Measurements from ENCODE around the gene PIP4K2C.
"Not testable (repeated sequence)": the region's sequence is repeated elsewhere in the genome, so short reads cannot be mapped to it uniquely, and the experiment has no call there.

The PIP4K2C gene

DNA sequence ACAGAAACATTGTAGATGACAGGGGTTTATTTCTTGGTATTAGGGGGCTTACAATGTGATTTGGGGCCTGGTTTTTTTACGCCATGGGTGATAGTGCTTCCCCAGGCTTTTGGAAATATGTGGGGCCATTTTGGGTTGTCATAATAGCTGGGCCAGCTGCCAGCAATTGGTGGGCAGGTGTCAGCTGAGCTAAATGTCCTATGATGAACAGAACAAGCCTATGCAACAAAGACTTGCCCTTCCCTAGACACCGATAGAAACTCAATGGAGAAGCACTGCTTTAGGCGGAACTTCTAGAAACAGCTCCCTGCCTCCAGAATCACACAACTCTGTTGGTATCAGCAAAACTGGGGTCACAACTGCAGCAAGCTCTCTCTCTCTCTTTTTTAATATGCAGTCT lies 47.1 kb downstream of the PIP4K2C start:
- no peak for DNase-seq

- no peak for DNase-seq
Measured at GRCh38 chr12:57640175-57641042, 49.4 kb downstream of the PIP4K2C start.

DNA sequence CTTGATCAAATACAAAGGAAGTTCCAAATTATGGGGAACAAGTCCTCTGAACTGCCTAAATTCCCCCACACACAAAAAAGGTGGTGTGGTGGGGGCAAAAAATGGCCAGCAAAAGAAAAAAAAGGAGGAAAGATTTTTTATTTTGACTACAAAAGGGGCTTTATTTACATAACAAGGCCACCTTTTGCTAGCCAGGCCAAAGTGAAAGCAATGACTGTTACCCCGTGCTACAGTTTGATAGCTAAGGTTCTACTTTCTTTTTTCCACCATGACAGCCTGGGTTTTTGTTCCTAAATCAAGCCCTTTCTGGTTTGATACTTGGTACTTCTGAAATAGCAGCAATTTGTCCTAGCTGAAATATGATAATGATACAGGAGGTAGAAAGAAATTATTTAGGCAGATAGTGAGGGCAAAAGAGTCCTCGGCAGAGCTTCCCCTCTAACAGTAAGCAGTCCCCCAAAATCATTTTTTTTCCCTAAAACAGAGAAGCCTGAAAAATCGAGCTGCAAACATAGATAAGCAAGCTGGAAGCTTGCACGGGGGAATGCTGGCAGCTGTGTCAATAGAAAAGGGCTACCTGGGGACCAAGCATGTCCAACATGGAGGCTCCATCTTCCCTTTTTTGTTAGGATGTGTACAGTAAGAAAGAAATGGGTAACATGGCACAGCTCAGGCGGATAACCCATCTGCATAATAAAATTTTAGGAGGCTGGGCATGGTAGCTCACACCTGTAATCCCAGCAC lies 50.9 kb downstream of the PIP4K2C start:
- no peak for DNase-seq

- DNase-seq = not testable (repeated sequence)
Measured at GRCh38 chr12:57645990-57646658, 55.1 kb downstream of the PIP4K2C start.

DNA sequence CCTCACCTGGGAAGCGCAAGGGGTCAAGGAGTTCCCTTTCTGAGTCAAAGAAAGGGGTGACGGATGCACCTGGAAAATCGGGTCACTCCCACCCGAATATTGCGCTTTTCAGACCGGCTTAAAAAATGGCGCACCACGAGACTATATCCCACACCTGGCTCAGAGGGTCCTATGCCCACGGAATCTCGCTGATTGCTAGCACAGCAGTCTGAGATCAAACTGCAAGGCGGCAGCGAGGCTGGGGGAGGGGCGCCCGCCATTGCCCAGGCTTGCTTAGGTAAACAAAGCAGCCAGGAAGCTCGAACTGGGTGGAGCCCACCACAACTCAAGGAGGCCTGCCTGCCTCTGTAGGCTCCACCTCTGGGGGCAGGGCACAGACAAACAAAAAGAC lies 55.7 kb downstream of the PIP4K2C start:
- not testable (repeated sequence) for DNase-seq
